22Rv1 (cell line): ENCODE data around the gene SORCS2.

Source experiments
- ZFX ChIP-seq: fragments of 450-650 bp; IDR thresholded peaks from 2 replicates; pipeline ENCODE4 v1.6.1; 2017; ENCODE audit warnings: antibody characterized with exemption, borderline replicate concordance
- TF ChIP-seq, protein P1 (sequence below): fragments of 450-650 bp; IDR thresholded peaks from 2 replicates; pipeline ENCODE4 v1.5.1; 2017; ENCODE audit warnings: mild to moderate bottlenecking

- TF ChIP-seq, protein P1, sequence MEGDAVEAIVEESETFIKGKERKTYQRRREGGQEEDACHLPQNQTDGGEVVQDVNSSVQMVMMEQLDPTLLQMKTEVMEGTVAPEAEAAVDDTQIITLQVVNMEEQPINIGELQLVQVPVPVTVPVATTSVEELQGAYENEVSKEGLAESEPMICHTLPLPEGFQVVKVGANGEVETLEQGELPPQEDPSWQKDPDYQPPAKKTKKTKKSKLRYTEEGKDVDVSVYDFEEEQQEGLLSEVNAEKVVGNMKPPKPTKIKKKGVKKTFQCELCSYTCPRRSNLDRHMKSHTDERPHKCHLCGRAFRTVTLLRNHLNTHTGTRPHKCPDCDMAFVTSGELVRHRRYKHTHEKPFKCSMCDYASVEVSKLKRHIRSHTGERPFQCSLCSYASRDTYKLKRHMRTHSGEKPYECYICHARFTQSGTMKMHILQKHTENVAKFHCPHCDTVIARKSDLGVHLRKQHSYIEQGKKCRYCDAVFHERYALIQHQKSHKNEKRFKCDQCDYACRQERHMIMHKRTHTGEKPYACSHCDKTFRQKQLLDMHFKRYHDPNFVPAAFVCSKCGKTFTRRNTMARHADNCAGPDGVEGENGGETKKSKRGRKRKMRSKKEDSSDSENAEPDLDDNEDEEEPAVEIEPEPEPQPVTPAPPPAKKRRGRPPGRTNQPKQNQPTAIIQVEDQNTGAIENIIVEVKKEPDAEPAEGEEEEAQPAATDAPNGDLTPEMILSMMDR, result no peak
- TF ChIP-seq ZFX, result no peak
These were observed 46.9 kb downstream of the SORCS2 start for GRCh38 chr4:7239101-7239820.
